MCF 10A (cell line): ENCODE measurements around the gene ZDHHC11. TPM values are rescaled to one million over a fixed set of nuclear protein-coding genes. Genes with fewer than 3 reads are reported as not detected.

Source experiments
- BruUV-seq: library from RNA; stranded (reverse); fragments of 400-500 nt; replicated peaks from 2 replicates; lab custom pipeline; 2021; lab: Mats Ljungman, UMichigan
- CTCF ChIA-PET: fragments of 300-600 bp; sonication (Branson Sonifier 250); formaldehyde crosslinking; extraction: SDS; loops from one replicate; lab custom pipeline; 2021; ENCODE audit warnings: antibody characterized with exemption, inconsistent platforms; lab: Yijun Ruan, JAX
- POLR2A ChIA-PET: fragments of 300-600, 350-650 bp; sonication (Branson Sonifier 250); formaldehyde crosslinking; extraction: SDS; loops from one replicate; lab custom pipeline; 2020; ENCODE audit warnings: antibody characterized with exemption, inconsistent platforms; lab: Yijun Ruan, JAX
- DNase-seq: peaks from one replicate; pipeline ENCODE4 v3.0.0-alpha.2; 2018; ENCODE audit not compliant: unreplicated experiment
- H3K27ac Mint-ChIP-seq: one replicate; pipeline ENCODE4 v1.8.0; 2022; ENCODE audit warnings: mild to moderate bottlenecking, low read depth, mixed read lengths; ENCODE audit not compliant: unreplicated experiment
- H3K27me3 Mint-ChIP-seq: one replicate; pipeline ENCODE4 v1.8.0; 2022; ENCODE audit warnings: mixed read lengths; ENCODE audit not compliant: insufficient read depth, unreplicated experiment
- H3K36me3 Mint-ChIP-seq: one replicate; pipeline ENCODE4 v1.8.0; 2022; ENCODE audit warnings: mild to moderate bottlenecking, moderate library complexity, mixed read lengths; ENCODE audit not compliant: insufficient read depth, unreplicated experiment
- H3K4me1 Mint-ChIP-seq: one replicate; pipeline ENCODE4 v1.8.0; 2022; ENCODE audit warnings: mixed read lengths; ENCODE audit not compliant: insufficient read depth, unreplicated experiment
- H3K4me3 Mint-ChIP-seq: one replicate; pipeline ENCODE4 v1.8.0; 2022; ENCODE audit warnings: mild to moderate bottlenecking, moderate library complexity, mixed read lengths; ENCODE audit not compliant: unreplicated experiment
- H3K9me3 Mint-ChIP-seq: one replicate; pipeline ENCODE4 v1.8.0; 2022; ENCODE audit warnings: mixed read lengths; ENCODE audit not compliant: unreplicated experiment
- intact Hi-C: fragments of 100-400 bp; cut with micrococcal nuclease; formaldehyde crosslinking; loops from 2 replicates; pipeline ENCODE4 v1.14.1; 2022
- total RNA-seq: library from RNA; stranded (reverse); gene quantifications from 2 replicates; pipeline ENCODE4 v1.2.3, GENCODE V29; 2022
- TF ChIP-seq, protein P1 (sequence below): fragments of 200-600 bp; IDR thresholded peaks from one replicate; pipeline ENCODE4 v1.8.0; 2022; ENCODE audit warnings: antibody characterized with exemption, mild to moderate bottlenecking; ENCODE audit not compliant: unreplicated experiment

ZDHHC11 gene
- total RNA-seq, 1 experiment from 2014 or later, result 2.0 TPM

DNA sequence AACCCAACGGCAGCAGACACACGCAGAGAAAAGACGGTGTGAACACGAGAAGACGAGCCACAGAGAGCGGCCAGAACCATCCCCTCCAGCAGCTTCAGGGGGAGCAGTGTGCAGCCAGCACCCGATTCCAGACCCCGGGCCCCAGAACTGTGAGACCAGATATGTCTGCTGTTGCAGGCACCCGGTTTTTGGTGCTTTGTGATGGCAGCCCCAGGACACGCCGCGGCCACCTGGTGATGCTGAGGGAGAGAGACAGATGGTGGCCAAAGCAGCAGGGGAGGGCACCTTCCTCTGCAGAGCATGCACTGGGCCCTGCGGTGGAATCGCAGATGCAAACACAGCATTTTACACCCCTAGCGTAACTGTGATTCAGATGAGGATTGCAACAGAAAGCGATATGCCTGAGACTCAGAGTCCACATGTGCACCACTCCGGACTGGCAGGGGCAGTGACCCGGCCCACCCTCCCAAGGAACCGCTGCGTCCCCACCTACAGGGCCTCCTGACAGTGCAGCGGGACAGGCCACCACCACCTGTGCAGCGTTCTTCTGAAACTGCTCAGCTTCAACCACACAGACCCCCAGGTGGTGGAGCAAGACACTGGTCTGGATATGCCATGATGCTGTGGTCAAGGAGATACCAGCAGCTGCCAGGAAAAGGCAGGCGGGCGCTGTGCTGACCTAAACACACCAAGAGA is 90.3 kb downstream of the ZDHHC11 start:
- Mint-ChIP-seq H3K27me3 (no peaks in the 10 kb centered on the region), H3K27ac (no peak overlapping the region), H3K4me1 (no peaks in the 10 kb centered on the region), H3K9me3 (no peaks in the 10 kb centered on the region), H3K36me3 (no peaks in the 10 kb centered on the region), H3K4me3 (no peak overlapping the region)
- TF ChIP-seq, protein P1, sequence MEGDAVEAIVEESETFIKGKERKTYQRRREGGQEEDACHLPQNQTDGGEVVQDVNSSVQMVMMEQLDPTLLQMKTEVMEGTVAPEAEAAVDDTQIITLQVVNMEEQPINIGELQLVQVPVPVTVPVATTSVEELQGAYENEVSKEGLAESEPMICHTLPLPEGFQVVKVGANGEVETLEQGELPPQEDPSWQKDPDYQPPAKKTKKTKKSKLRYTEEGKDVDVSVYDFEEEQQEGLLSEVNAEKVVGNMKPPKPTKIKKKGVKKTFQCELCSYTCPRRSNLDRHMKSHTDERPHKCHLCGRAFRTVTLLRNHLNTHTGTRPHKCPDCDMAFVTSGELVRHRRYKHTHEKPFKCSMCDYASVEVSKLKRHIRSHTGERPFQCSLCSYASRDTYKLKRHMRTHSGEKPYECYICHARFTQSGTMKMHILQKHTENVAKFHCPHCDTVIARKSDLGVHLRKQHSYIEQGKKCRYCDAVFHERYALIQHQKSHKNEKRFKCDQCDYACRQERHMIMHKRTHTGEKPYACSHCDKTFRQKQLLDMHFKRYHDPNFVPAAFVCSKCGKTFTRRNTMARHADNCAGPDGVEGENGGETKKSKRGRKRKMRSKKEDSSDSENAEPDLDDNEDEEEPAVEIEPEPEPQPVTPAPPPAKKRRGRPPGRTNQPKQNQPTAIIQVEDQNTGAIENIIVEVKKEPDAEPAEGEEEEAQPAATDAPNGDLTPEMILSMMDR, result no peak
- DNase-seq, result no peak
- ChIA-PET CTCF (no interaction called here), POLR2A (no interaction called here)
- intact Hi-C loops, result no loop called here
- no TSS peak for BruUV-seq

DNA sequence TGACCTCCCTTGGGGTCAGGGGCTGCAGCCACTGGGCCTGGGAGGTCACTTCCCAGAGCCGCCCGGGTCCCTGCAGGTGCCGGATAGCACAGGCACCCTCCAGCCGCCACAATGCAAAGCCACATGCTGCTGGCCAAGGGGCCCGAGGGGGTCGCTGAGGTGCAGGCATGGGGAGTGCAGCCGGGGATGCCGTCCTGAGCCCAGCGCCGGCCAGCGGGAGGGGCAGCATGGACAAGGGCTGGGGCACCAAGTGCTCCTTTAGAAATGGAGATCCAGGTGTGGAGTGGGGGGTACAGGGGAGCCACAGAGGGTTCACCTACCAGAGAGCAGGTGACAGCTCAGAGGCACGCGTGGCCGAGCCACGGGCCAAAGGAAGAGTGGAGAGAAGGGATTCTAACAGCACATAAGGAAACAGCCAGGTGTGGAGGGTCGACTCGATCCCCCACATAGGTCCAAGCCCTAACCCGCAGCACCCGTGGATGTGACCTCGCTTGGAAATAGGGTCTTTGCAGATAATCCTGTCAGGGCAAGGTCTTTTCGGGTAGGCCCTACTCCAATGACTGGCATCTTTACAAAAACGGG is 90.9 kb downstream of the ZDHHC11 start:
- intact Hi-C loops, result no loop called here
- POLR2A ChIA-PET, result no interaction called here
- CTCF ChIA-PET, result no interaction called here
- DNase-seq, result no peak
- Mint-ChIP-seq H3K9me3 (no peaks in the 10 kb centered on the region), H3K4me3 (no peak overlapping the region), H3K36me3 (no peaks in the 10 kb centered on the region), H3K4me1 (no peaks in the 10 kb centered on the region), H3K27ac (no peak overlapping the region), H3K27me3 (no peaks in the 10 kb centered on the region)
- TF ChIP-seq, protein P1, result no peak
- BruUV-seq, result no TSS peak

DNA sequence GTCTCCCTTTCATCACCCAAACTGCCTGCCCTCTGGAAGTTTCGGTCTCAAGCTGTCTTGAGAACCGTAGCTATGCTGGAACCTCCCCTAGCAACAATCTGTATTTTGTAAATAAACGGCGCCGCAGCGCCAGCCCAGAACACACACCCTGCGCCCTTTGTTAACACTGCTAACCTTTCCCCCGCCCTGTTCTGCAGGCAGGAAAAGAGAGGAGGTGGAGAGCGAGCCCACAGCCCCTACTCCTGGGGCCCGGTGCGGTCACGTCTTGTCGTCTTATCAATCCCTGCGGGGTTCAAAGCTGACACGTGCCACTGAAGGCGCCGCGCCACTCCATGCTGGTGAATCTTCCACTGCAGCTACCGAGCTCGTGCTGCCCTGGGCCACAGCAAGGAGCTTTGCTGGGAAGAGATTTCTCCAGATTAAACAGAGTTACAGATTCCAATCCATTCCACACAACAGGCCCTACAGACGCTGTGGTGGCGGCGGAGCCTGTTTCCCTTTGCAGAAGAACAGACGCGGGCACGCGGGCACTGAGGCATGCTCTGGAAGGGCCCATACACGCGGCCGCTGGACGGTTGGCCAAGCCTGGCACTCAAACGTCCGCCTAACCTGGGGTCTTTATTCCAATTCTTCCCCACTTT is 91.6 kb downstream of the ZDHHC11 start:
- Mint-ChIP-seq H3K9me3 (no peaks in the 10 kb centered on the region), H3K27me3 (peaks cover 4% of the 10 kb centered on the region), H3K4me3 (no peak overlapping the region), H3K27ac (no peak overlapping the region), H3K36me3 (peaks cover 5% of the 10 kb centered on the region), H3K4me1 (no peaks in the 10 kb centered on the region)
- intact Hi-C loops, result no loop called here
- CTCF ChIA-PET, result interaction anchor here (1.1 kb wide), 1 partner anchor 88 kb away, joined by 3 read pairs; no protein-coding TSS in a partner anchor
- no TSS peak for BruUV-seq
- TF ChIP-seq, protein P1, result no peak
- POLR2A ChIA-PET, result no interaction called here
- DNase-seq, result no peak

DNA sequence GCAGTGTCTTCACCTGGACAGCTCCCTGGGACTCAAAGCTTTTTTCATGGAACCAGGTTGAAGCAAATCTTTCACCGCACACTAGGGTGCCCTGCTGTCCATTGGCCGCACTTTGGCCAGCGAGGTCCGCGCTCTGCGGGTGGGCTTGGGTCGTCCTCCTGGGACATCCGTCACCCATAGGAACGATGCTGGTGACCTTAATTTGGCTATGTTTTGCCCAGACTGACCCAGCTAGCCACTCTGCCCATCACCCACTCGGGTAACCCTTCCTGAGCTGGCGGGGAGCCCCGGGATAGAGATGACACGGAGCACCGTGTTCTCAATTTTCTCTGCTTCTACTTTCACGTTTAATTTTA is 92.1 kb downstream of the ZDHHC11 start:
- no peak for DNase-seq
- intact Hi-C loops, result no loop called here
- Mint-ChIP-seq H3K36me3 (peaks cover 10% of the 10 kb centered on the region), H3K9me3 (no peaks in the 10 kb centered on the region), H3K4me3 (no peak overlapping the region), H3K27ac (no peak overlapping the region), H3K4me1 (no peaks in the 10 kb centered on the region), H3K27me3 (peaks cover 10% of the 10 kb centered on the region)
- TF ChIP-seq, protein P1, result no peak
- ChIA-PET CTCF (interaction anchor here (1.1 kb wide), 1 partner anchor 88 kb away, joined by 3 read pairs; no protein-coding TSS in a partner anchor), POLR2A (no interaction called here)
- no TSS peak for BruUV-seq
